ENCODE results near the gene MED7. TPM values are rescaled to one million over a fixed set of nuclear protein-coding genes. Genes with fewer than 3 reads are reported as not detected.
"Not testable (repeated sequence)": the region's sequence is repeated elsewhere in the genome, so short reads cannot be mapped to it uniquely, and the experiment has no call there.

The MED7 gene, protein sequence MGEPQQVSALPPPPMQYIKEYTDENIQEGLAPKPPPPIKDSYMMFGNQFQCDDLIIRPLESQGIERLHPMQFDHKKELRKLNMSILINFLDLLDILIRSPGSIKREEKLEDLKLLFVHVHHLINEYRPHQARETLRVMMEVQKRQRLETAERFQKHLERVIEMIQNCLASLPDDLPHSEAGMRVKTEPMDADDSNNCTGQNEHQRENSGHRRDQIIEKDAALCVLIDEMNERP
- total RNA-seq = 13.2 TPM

DNA sequence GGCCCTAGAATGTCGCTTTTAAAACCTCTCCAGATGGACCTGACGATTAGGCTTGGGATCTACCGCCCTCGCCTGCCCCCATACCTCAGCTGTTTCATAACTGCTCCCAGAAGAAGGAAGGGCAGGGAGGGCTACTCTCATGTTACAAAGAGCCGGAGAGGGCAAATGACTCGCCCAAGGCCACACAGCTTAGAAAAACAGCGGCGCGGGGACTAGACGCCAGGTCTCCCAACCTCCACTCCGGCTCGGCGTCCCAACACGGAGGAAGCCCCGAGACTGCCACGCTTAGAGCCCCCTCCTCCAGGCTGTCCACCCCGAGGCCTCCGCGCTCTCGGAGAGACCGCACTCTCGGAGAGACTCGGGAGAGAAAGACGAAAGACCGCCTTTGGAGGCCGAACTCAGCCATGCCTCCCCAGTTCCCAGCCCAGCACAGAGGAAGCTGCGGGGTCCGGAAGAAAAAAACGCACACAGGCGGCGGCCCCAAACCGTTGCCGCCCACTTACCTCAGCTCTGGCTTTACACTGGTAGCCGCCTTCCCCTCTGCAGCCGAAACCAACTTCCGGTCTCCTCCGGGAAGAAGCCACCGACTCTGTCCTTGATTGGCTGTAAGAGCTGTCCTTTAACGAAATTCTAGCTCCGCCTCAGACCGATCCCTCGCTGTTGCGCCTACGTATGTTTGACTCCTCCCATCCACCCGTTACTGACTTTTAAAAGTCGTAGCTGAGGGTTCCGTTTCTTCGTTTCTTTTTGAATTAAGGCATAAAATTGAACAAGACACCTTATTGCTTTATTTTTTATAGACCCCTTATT is at the start of gene MED7:
Gene MED7, minus strand, starts transcription at position 549 of the 810 bp plus-strand sequence. CDS start 3,434 bp downstream, outside the sequence.
- DNase-seq (ENCODE audit: low spot score) (peak; percentile 93), ATAC-seq (peak; percentile 99)
- intact Hi-C loops (cut with DNase I) = no loop called here

DNA sequence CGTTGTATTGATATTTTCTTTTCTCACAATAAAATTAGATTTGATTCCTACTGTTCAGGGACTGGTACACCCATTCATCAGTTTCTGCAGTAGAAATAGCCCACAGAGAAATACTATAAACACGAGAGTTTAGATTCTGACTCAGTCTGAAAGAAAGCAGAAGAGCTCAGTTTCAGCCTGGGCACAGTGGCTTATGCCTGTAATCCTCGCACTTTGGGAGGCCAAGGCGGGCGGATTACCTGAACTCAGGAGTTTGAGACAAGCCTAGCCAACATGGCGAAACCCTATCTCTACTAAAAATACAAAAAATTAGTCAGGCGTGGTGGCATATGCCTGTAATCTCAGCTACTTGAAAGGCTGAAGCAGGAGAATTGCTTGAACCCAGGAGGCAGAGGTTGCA is 46.6 kb upstream of the MED7 start:
- ATAC-seq (no peak), DNase-seq (ENCODE audit: low spot score) (no peak)
- intact Hi-C loops (cut with DNase I) = no loop called here

DNA sequence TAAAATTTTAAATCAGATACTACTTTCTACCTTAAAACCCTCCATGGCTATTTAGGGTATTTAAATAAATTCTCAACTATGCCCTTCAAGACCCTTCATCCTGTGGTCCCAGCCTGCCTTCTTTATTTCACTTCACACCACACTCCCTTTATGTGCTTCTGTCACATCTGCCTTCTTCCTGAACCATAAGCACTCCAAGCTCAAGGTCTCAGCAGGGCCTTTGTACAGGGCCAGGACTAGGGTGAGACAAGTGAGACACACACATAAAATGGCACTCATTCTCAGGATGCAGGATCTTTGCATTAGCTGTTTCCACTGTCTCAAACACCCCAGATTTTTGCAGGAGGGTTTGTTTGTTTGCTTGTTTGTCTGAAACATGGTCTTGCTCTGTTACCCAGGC is 45.6 kb upstream of the MED7 start:
- intact Hi-C loops (cut with DNase I) = no loop called here
- no peak for DNase-seq (ENCODE audit: low spot score)
- ATAC-seq = no peak

DNA sequence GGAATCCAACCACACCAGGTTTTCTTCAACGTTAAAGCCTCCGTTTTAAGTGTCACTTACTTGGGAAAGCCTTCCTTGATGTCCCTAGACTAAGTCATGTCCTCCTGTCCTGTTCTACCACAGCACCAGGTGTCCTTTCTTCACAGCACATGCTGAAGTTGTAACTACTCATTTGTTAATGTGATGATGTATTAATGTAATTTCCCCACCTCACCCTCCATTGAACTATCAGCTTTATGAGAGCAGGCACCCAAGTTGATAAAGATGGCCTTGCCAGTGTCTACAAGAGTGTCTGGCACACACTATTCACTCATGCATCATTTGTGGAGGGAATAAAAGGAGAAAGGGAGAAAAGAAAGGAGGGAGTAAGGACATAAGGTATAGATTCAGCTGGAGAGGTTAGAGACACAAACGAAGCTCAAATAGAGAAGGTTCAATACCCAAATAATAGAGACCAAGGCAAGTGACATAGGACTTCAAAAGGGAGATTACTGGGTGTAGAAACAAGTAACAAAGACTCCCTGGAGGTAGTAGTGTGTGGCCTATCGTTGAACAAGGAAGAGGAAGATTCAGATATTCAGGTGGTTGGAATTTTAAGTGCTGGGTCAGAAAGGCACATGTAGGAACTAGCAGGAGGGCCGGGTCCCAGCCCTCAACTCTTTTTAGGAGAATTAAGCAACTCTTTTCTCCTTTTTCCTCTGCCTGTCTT is 44.5 kb upstream of the MED7 start:
- intact Hi-C loops (cut with DNase I) = no loop called here
- DNase-seq (ENCODE audit: low spot score) = no peak
- ATAC-seq = no peak

DNA sequence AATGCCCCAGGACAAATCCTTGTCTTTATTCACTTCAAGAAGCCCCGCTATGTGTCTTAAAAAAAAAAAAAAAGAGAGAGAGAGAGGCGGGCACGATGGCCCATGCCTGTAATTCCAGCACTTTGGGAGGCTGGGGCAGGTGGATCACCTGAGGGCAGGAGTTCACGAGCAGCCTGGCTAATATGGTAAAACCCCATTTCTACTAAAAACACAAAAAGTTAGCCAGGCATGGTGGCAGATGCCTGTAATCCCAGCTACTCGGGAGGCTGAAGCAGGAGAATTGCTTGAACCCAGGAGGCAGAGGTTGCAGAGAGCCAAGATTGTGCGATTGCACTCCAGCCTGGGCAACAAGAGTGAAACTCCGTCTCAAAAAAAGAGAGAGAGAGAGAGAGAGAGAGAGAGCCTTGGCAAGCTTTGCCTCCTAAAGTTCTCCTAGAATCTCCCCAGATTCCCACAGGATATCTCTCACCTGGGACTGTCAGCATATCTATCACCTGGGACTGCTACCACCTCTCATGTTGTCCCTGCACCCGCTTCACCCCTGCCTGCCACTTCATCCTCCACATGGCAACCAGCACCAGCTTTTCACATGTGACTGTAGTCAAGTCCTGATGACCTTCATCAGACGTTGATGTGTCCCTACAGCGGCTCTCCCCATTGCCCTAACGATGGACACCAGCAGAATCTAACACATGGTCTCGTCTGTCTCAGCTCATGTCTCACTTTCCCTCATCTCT is 43.8 kb upstream of the MED7 start:
- no peak for DNase-seq (ENCODE audit: low spot score)
- intact Hi-C loops (cut with DNase I) = no loop called here
- no peak for ATAC-seq

DNA sequence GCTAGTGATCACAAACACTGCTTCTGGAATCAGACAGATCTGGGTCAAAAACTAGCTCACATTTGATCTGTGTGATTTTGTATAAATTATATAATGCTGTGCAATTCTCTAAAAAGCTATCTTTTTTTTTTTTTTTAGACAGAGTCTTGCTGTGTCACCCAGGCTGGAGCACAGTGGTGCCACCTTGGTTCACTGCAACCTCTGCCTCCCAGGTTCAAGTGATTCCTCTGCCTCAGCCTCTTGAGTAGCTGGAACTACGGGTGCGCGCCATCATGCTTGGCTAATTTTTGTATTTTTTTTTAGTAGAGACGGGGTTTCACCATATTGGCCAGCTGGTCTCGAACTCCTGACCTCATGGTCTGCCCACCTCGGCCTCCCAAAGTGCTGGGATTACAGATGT is 42.5 kb upstream of the MED7 start:
- ATAC-seq; intact Hi-C loops (cut with DNase I): not testable (repeated sequence)

DNA sequence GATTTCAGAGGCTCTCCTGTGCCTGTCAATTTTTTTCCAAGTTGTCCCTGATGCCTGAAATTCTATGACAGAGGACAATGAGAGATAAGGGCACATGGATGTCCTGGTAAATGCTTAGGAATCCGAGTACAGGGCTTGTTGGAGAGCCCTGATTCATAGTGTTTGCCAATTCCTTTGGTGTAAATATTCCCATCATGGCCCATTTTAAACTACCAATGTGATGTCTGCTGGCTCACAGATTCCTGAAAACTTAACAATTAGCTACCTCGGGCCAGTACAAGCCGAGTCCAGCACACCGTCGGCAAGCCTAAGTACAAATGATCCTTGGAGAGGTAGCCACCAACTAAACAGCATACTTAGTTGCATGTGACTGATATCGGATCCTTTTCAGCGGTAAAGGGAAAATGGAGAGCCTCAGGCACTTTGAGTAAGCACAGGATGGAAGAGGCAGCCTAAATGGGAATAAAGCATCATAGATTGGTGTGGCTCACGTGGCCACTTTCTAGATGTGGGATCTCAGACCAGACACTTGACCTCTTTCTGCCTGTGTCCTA is 41.5 kb upstream of the MED7 start:
- intact Hi-C loops (cut with DNase I) = no loop called here
- ATAC-seq (no peak), DNase-seq (ENCODE audit: low spot score) (no peak)

More for the DNA sequence above, 42.5 kb upstream of the MED7 start:
- DNase-seq (ENCODE audit: low spot score) = not testable (repeated sequence)

DNA sequence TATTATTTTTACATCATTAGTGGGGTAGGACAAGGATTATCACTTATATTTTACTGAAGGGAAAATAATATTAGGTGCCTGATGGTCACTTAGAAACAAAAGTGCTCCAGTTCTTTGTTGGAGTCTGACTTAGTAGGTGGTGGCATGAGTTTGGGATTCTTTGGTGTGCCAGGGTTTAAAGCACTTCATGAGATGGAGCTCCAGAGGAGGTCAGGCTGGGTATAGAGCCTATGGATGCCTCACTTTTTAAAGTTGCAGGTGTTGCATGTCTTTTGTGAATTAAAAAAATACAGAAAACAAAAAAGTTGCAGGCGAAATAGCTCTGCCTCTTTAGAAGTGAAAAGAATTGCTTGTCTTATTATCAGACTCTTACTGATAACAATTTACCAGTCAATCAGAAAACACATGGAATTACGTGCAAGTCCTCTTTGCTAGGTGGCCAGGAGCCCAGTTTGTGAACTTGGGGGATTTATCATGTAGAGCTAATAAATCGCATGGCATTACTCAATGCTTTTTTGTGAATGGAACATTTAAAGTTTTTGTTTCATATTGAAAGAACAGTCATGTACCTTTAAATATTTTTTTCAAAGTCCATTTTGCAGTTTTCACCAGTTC is 39.6 kb upstream of the MED7 start:
- no peak for DNase-seq (ENCODE audit: low spot score)
- intact Hi-C loops (cut with DNase I) = no loop called here

DNA sequence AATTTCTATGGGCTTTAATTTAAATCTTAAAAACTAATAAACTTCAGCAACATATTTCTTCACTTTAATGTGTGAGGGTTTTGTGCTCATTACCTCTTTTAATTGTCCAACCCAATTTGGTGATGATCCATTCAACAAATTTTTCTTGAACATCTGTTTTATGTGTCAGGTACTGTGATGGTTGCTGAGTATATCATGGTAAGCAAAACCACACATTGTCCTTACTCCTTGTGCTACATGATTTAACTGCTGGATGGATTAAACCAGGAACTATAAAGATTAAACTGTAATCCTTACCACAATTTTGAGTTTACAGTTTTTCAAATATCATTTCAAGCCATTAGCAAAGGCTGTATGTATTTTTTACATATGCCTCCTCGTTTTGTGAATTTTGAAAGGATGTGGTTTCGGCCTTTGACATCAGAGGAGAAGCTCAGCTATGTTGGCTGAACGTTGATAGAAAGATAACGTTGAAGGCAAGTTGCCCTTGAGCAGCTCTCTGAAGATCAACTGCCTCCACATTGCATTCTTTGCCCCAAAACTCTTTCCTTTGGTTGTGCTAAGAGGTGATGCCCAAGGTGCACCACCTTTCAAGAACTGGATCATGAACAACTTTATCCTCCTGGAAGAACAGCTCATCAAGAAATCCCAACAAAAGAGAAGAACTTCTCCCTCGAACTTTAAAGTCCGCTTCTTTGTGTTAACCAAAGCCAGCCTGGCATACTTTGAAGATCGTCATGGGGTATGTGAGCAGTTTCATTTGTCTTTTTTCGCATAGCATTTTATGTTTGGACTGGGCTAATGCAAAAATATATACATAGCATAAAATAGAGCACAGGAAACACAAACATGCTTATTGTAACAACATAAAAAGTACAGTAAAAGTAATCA is 38.0 kb upstream of the MED7 start, which contains the start of gene ITK:
Gene ITK, plus strand, starts transcription at position 467 of the 891 bp plus-strand sequence. Its CDS starts 138 bp downstream, at position 605.
- ATAC-seq (no peak), DNase-seq (ENCODE audit: low spot score) (no peak)
- intact Hi-C loops (cut with DNase I) = no loop called here

More for the DNA sequence above, 39.6 kb upstream of the MED7 start:
- ATAC-seq = no peak

DNA sequence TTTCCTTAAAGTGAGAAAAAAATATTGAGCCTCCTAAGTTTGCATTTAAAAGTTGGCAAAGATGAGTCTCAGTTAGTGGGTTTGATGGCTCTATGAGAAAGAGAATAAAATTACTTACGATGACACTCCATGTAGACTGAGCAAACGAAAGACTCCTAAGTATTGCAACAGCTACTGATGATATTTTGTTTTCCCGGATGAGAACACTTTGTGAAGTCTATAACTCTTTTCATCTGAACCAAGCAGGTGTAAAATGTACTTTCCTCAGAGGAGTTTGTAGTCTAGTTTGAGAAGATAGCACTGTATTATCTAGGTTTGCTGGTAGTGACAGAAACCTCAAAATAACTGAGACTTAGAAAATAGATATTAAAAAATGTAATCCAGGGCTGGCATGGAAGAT is 36.3 kb upstream of the MED7 start:
- DNase-seq (ENCODE audit: low spot score) (no peak), ATAC-seq (no peak)
- intact Hi-C loops (cut with DNase I) = no loop called here

DNA sequence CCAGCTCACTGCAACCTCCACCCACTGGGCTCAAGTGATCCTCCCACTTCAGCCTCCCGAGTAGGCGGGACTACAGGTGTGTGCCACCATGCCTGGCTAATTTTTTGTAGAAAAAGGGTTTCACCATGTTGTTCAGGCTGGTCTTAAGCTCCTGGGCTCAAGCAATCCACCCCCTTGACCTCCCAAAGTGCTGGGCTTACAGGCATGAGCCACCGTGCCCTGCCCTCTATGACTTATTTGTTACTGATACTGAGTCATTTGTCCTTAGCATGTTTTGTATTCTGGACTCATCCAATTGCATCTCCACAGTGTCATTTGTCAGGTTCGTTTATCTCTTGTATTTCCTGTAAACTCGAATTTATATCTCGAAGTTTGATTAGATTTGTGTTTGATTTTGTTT is 35.3 kb upstream of the MED7 start:
- intact Hi-C loops (cut with DNase I) = no loop called here
- no peak for ATAC-seq
- DNase-seq (ENCODE audit: low spot score) = no peak

DNA sequence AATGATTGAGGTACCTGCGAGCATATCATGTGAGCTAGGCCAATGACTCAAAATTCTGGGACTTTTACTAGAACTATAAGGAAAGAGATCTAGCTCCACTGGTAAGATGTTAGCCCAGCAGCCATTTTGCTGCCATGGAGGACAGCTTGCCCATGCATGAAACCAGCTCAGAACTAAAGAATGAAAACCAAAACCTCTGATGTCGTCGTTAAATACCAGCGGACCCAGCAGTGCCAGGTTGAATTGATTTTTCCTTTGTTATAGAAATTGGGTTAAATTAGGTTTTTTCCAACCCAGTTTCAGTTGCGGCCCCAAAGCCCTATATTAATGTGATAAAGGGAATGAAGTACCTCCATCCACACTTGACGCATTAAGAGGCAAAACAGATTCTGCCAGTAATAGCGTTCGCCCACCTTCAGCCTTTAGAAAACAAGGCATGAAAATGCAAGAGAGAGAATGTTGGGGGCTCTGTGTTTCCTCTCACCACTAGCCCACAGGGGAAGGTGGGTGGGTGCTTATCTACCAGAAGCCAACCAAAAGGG is 32.5 kb upstream of the MED7 start:
- ATAC-seq (no peak), DNase-seq (ENCODE audit: low spot score) (no peak)
- intact Hi-C loops (cut with DNase I) = no loop called here

DNA sequence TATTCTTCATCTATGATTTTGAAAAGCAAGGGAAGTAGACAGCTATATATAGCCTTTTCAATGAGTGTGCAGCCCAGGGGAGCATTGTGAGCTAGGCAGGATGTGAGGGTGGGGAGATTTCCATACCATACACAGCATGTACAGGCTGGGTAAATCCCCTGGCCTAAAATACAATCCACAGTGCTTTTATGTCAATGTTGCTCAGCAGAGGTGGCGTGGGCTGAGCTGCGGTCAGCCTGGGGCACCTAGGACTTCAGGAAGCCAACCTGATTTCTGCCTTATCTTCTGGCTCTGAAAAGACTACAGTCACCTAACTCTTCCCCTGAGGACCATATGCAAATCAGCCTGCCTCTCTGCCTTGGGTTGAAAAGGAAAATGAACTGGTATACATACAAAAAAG is 29.7 kb upstream of the MED7 start:
- ATAC-seq = no peak
- intact Hi-C loops (cut with DNase I) = no loop called here

DNA sequence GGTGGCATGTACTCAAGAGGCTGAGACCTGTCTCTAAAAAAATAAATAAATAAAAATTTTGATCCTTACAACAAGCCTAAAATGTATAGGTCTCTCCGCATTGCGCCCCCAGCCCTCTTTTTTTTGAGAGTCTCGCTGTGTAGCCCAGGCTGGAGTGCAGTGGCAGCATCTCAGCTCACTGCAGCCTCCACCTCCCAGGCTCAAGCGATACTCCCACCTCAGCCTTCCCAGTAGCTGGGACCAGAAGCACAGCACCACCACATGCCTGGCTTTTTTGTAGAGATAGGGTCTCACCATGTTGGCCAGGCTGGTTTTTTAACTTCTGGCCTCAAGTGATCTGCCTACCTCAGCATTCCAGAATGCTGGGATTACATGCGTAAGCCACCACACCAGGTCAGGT is 25.6 kb upstream of the MED7 start:
- intact Hi-C loops (cut with DNase I) = no loop called here
- ATAC-seq = no peak
- DNase-seq (ENCODE audit: low spot score) = no peak

More for the DNA sequence above, 29.7 kb upstream of the MED7 start:
- DNase-seq (ENCODE audit: low spot score) = no peak

DNA sequence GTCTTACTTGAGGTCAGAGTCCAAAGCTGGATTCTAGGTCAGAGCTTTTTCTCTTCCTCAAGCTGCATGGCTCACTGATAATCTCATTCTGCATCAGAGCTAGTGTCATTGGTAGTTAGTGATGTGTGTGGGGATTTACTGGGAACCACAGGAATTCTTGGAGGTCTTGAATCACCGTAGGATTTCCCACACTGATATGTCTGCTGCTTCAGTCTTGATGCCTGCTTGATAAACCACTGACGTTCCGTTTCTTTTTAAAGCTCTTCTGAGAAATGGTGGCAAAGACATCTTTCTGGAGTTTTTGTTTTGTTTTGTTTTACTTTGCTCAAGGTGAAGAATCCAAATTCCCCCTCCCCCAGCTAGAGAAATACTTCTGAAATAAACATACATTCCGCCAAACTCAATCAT is 24.6 kb upstream of the MED7 start:
- ATAC-seq (no peak), DNase-seq (ENCODE audit: low spot score) (no peak)
- intact Hi-C loops (cut with DNase I) = no loop called here

DNA sequence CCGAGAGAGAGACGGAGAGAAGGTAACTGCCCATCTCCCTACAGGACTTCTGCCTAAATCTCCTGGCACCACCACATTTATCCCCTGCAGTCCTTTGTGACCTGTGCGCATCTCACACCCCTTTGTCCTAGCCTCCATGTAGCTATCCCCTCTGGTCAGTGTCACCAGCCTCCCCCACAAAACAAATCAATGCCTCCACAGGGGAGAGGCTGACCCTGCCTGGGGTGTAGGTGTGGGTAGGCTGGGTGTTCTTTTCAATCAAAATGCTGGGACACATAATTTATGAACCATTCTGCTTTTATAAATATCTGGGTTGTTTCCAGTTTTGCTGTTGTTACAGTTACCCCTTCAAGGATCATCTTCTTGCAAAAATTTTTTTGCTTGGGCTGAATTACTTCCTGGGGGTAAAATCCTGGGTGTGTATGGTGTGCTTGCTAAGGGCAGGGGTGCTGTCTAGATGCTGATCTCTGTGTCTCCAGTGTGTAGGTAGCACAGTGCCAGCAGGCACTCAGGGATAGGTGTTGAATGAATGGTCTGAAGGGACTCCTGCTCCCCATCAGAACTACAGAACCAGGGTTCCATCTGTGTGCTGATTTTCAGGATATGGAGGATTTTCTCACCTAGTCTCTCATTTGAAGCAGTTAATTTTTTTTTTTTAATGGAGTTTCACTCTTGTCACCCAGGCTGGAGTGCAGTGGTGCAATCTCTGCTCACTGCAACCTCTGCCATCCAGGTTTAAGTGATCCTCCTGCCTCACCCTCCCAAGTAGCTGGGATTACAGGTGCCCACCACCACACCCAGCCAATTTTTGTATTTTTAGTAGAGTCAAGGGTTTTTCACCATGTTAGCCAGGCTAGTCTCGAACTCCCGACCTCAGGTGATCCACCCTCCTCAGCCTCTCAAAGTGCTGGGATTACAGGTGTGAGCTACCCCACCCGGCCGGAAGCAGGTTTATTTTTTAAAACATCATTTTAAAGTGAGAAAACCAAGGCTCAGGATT is 23.8 kb upstream of the MED7 start, which contains the start of gene GARIN3:
Gene GARIN3, minus strand, starts transcription at position 51 of the 1,000 bp plus-strand sequence. CDS start 96 bp downstream, outside the sequence.
- intact Hi-C loops (cut with DNase I) = no loop called here
- DNase-seq (ENCODE audit: low spot score) (no peak), ATAC-seq (no peak)

Data from sciatic nerve (tissue), 2 donors.